ENCODE results near the gene SLC4A7.
A peak's percentile ranks its signal among the peaks of the same experiment; 100 is the strongest.

- peak; percentile 75 for TF ChIP-seq CTCF (conservative IDR thresholded peaks at IDR 0.05)
- no peak for TF ChIP-seq ZFX (IDR thresholded peaks at IDR 0.05)
Observed at GRCh38 chr3:27467545-27467944, 16.6 kb downstream of the SLC4A7 start.

Data from C4-2B (cell line).